WTC11 (cell line): ENCODE data around the gene TLE2.

Experiments
- ATF2 ChIP-seq: sonication (generic); formaldehyde crosslinking; IDR thresholded peaks from 2 replicates; pipeline ENCODE4 v1.8.1; 2022; ENCODE audit warnings: low read depth, missing genetic modification reagents, borderline replicate concordance
- CREB1 ChIP-seq: sonication (generic); formaldehyde crosslinking; IDR thresholded peaks from 2 replicates; pipeline ENCODE4 v1.8.0; 2023; ENCODE audit warnings: mild to moderate bottlenecking, missing genetic modification reagents
- CTCF ChIP-seq: fragments of 200-600 bp; IDR thresholded peaks from 2 replicates; pipeline ENCODE4 v1.8.0; 2022; ENCODE audit warnings: antibody characterized with exemption
- ESRRA ChIP-seq: sonication (generic); formaldehyde crosslinking; IDR thresholded peaks from 2 replicates; pipeline ENCODE4 v1.8.1; 2022; ENCODE audit warnings: mild to moderate bottlenecking, missing genetic modification reagents, borderline replicate concordance
- ETV6 ChIP-seq: sonication (generic); formaldehyde crosslinking; IDR thresholded peaks from 2 replicates; pipeline ENCODE4 v1.8.1; 2022; ENCODE audit warnings: mild to moderate bottlenecking, missing genetic modification reagents
- IRF2 ChIP-seq: sonication (generic); formaldehyde crosslinking; IDR thresholded peaks from 2 replicates; pipeline ENCODE4 v1.8.0; 2022; ENCODE audit warnings: low read depth, missing genetic modification reagents, borderline replicate concordance
- MAX ChIP-seq: sonication (generic); formaldehyde crosslinking; IDR thresholded peaks from 2 replicates; pipeline ENCODE4 v1.8.0; 2022; ENCODE audit warnings: mild to moderate bottlenecking, missing genetic modification reagents
- TEAD4 ChIP-seq: sonication (generic); formaldehyde crosslinking; IDR thresholded peaks from 2 replicates; pipeline ENCODE4 v1.8.0; 2022; ENCODE audit warnings: mild to moderate bottlenecking, missing genetic modification reagents
- ZBTB43 ChIP-seq: sonication (generic); formaldehyde crosslinking; IDR thresholded peaks from 2 replicates; pipeline ENCODE4 v1.8.1; 2023; ENCODE audit warnings: mild to moderate bottlenecking, missing genetic modification reagents
- ZNF416 ChIP-seq: fragments of 250-450 bp; sonication (Bioruptor Pico); IDR thresholded peaks from 2 replicates; pipeline ENCODE4 v1.9.0; 2021; ENCODE audit warnings: mild to moderate bottlenecking, inconsistent platforms

- TF ChIP-seq TEAD4 (CRISPR knock-in tag) = no peak
- no peak for TF ChIP-seq CREB1
- TF ChIP-seq ZNF416 = no peak
- no peak for TF ChIP-seq MAX (CRISPR knock-in tag)
- no peak for TF ChIP-seq ESRRA (CRISPR knock-in tag)
- no peak for TF ChIP-seq CTCF
- no peak for TF ChIP-seq ETV6 (CRISPR knock-in tag)
- no peak for TF ChIP-seq ZBTB43 (CRISPR knock-in tag)
- no peak for TF ChIP-seq IRF2 (CRISPR knock-in tag)
- no peak for TF ChIP-seq ATF2 (CRISPR knock-in tag)
Observed at GRCh38 chr19:3034406-3034655, 5.3 kb upstream of the TLE2 start.
